ENCODE measurements around the gene EDC3.

- TF ChIP-seq CTCF (IDR thresholded peaks at IDR 0.05; ENCODE audit: poor library complexity, severe bottlenecking) (no peak), EZH2 (IDR thresholded peaks at IDR 0.05; ENCODE audit: borderline replicate concordance, insufficient read depth, low read length, poor library complexity, severe bottlenecking) (no peak), EP300 (conservative IDR thresholded peaks at IDR 0.05; ENCODE audit: poor library complexity, severe bottlenecking) (no peak), RAD21 (conservative IDR thresholded peaks at IDR 0.05) (no peak), POLR2AphosphoS5 (IDR thresholded peaks at IDR 0.05) (no peak)
Observed at GRCh38 chr15:74646480-74646879, 49.3 kb downstream of the EDC3 start.

Data from neural cell (in vitro differentiated cells).